ENCODE data around the gene MAN1A1. TPM values are rescaled to one million over a fixed set of nuclear protein-coding genes. Genes with fewer than 3 reads are reported as not detected.
"Not testable (repeated sequence)": the region's sequence is repeated elsewhere in the genome, so short reads cannot be mapped to it uniquely, and the experiment has no call there.

The MAN1A1 gene
- total RNA-seq, 1 experiment from 2014 or later, result 19.0 TPM

DNA sequence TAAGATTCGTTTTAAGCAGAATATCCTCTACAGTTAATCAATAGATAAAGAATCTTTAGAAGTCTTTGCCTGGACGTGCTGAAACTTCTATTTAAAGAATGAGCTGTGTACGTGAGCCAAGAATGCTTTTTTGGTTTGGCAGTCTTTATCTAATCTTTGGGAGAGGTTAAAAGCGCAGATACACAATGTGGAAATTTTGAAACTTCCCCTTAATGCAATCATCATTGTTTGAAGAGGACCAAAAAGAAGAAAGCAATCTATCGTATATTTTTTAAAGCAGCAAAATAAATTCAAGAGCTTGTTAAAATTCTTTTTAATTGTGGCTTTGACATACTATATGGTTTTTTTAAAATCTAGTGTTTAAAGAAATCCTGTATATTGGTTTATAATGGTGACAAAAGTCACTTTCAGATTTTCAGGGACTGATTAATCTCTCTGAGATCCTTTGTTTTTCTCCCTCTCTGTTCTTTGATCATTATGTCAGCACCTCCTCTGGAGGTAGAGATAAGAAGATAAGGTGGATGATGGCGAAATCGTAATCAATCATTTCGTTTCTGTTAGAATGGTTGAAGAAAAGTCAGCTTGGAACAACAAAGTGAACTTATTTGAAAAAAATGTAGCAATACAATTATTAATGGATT, 179.0 kb downstream of the MAN1A1 start:
- Histone ChIP-seq H3K4me3 (ENCODE audit: low read length) (no peak overlapping the region), H3K79me2 (ENCODE audit: low read length) (no peaks in the 10 kb centered on the region), H3K27ac (ENCODE audit: low read length) (no peak overlapping the region), H3K27me3 (ENCODE audit: low read length) (no peaks in the 10 kb centered on the region), H3K9ac (ENCODE audit: low read length) (no peak overlapping the region), H2AFZ (ENCODE audit: low read length) (no peak overlapping the region), H3F3A (ENCODE audit: low read length, unreplicated experiment) (no peaks in the 10 kb centered on the region), H3K9me3 (ENCODE audit: low read length) (no peaks in the 10 kb centered on the region), H3K9me2 (replicated peaks; ENCODE audit: low read length) (no peaks in the 10 kb centered on the region), H3K36me3 (ENCODE audit: low read depth, low read length) (no peaks in the 10 kb centered on the region), H3K4me2 (ENCODE audit: low read length) (no peak overlapping the region), H3K4me1 (ENCODE audit: insufficient read depth, low read length) (no peaks in the 10 kb centered on the region), H4K20me1 (ENCODE audit: low read length) (no peaks in the 10 kb centered on the region)
- DNase-seq (no peak), ATAC-seq (no peak)
- BruUV-seq (replicated peaks), result no TSS peak
- no peak for TF ChIP-seq EZH2 (IDR thresholded peaks at IDR 0.05; ENCODE audit: low read length, unreplicated experiment)
- no peak for TF ChIP-seq CTCF (conservative IDR thresholded peaks at IDR 0.05; ENCODE audit: low read depth, low read length)
- no peak for TF ChIP-seq EZH2phosphoT487 (IDR thresholded peaks at IDR 0.05; ENCODE audit: borderline replicate concordance, low read length)
- ChIA-PET POLR2A (ENCODE audit: unreplicated experiment) (no interaction called here), CTCF (no interaction called here)
- intact Hi-C loops (cut with micrococcal nuclease), result no loop called here

DNA sequence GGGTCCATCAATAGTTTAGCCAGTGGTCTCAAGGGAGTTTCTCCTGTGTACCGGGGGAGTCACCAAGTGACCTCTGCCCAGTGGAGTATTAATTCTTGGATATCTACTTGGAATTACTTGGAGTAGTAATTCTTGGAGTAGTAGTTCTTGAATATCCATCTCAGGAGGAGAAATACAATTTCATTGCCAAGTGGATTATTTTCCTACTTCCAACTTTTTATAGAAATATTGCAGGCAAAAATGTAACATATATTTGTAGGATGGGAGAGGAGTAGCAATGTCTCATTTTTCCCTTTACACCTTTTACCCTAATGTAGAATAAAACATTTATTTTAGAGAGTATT, 179.5 kb downstream of the MAN1A1 start:
- Histone ChIP-seq H3K4me3 (ENCODE audit: low read length) (no peak overlapping the region), H3K27ac (ENCODE audit: low read length) (no peak overlapping the region), H2AFZ (ENCODE audit: low read length) (no peak overlapping the region), H3K27me3 (ENCODE audit: low read length) (no peaks in the 10 kb centered on the region), H3K9me3 (ENCODE audit: low read length) (no peaks in the 10 kb centered on the region), H3K79me2 (ENCODE audit: low read length) (no peaks in the 10 kb centered on the region), H3K9ac (ENCODE audit: low read length) (no peak overlapping the region), H3K4me1 (ENCODE audit: insufficient read depth, low read length) (no peaks in the 10 kb centered on the region), H3K36me3 (ENCODE audit: low read depth, low read length) (no peaks in the 10 kb centered on the region), H3K4me2 (ENCODE audit: low read length) (no peak overlapping the region), H4K20me1 (ENCODE audit: low read length) (no peaks in the 10 kb centered on the region), H3K9me2 (replicated peaks; ENCODE audit: low read length) (no peaks in the 10 kb centered on the region), H3F3A (ENCODE audit: low read length, unreplicated experiment) (no peaks in the 10 kb centered on the region)
- no peak for TF ChIP-seq CTCF (conservative IDR thresholded peaks at IDR 0.05; ENCODE audit: low read depth, low read length)
- no peak for TF ChIP-seq EZH2 (IDR thresholded peaks at IDR 0.05; ENCODE audit: low read length, unreplicated experiment)
- no peak for TF ChIP-seq EZH2phosphoT487 (IDR thresholded peaks at IDR 0.05; ENCODE audit: borderline replicate concordance, low read length)
- ATAC-seq (no peak), DNase-seq (no peak)
- BruUV-seq (replicated peaks), result no TSS peak
- ChIA-PET CTCF (no interaction called here), POLR2A (ENCODE audit: unreplicated experiment) (no interaction called here)
- intact Hi-C loops (cut with micrococcal nuclease), result no loop called here

- H3F3A ChIP-seq (ENCODE audit: low read length, unreplicated experiment); intact Hi-C loops (cut with micrococcal nuclease); H3K4me3 ChIP-seq (ENCODE audit: low read length); H3K9ac ChIP-seq (ENCODE audit: low read length); ATAC-seq; CTCF ChIA-PET; H3K9me2 ChIP-seq (replicated peaks; ENCODE audit: low read length); H3K9me3 ChIP-seq (ENCODE audit: low read length); H3K27me3 ChIP-seq (ENCODE audit: low read length); H4K20me1 ChIP-seq (ENCODE audit: low read length); H3K36me3 ChIP-seq (ENCODE audit: low read depth, low read length); H3K4me2 ChIP-seq (ENCODE audit: low read length); H2AFZ ChIP-seq (ENCODE audit: low read length); H3K27ac ChIP-seq (ENCODE audit: low read length); H3K79me2 ChIP-seq (ENCODE audit: low read length); BruUV-seq (replicated peaks); POLR2A ChIA-PET (ENCODE audit: unreplicated experiment); DNase-seq; H3K4me1 ChIP-seq (ENCODE audit: insufficient read depth, low read length): not testable (repeated sequence)
Observed at GRCh38 chr6:119169355-119169754, 180.2 kb downstream of the MAN1A1 start.

Measured in PC-3 (cell line).